ENCODE data around the gene PSMB1. TPM values are rescaled to one million over a fixed set of nuclear protein-coding genes. Genes with fewer than 3 reads are reported as not detected.

Gene PSMB1
- total RNA-seq, 4 donors from 2014 or later = 213 to 271 (median 237) TPM

DNA sequence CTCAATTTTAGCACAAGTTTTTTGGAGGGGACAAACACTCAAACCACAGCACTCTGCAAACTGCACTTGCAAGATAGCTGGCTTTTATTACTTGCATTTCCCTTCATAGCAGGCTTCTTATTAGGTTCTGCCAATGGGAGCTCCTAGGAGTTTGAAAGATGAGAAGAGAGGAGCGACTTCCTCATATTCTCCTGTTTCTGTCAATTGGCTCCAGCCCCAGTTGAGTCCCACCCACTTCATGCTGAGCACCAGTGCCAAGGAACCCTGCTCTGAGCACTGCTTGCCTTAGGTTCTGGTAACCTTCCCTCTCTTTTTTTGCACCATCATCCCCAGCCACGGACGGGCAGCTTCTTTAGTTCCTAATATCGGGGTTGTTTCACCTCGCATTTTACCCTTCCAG lies 67.9 kb downstream of the PSMB1 start:
- no peak for ATAC-seq
- no peaks in the 10 kb centered on the region for H3K27me3 ChIP-seq
- 74 to 78% methylated on average over 5 of the region's 5 CpGs for WGBS, 2 donors (ENCODE audit: low coverage in 1 of 2)
- TF ChIP-seq POLR2AphosphoS5 (IDR thresholded peaks at IDR 0.05) = no peak
- no peak for TF ChIP-seq CTCF (IDR thresholded peaks at IDR 0.05)
- no peak for TF ChIP-seq EP300 (IDR thresholded peaks at IDR 0.05)
- no peak for TF ChIP-seq POLR2A (IDR thresholded peaks at IDR 0.05)
- no peak overlapping the region for H3K27ac ChIP-seq
- no peaks in the 10 kb centered on the region for H3K36me3 ChIP-seq
- no peak overlapping the region for H3K4me3 ChIP-seq
- H3K4me1 ChIP-seq = peaks cover 0 to 4% (median 0%) of the 10 kb centered on the region in 3 donors
- H3K9me3 ChIP-seq = peaks cover 0 to 3% (median 0%) of the 10 kb centered on the region in 3 donors

Other genes with a start within 250 kb of the PSMB1 start
- gene FAM120B, start 246.5 kb downstream of the PSMB1 start, total RNA-seq = 10 to 100 TPM; 24.6 to 40.3 (median 31.9) TPM
- gene TBP, start 1.1 kb upstream of the PSMB1 start, total RNA-seq = 10 to 100 TPM; 12.1 to 21.8 (median 14.8) TPM
- 10 to 100 TPM; 52.0 to 59.3 (median 56.1) TPM for gene PDCD2, start 31.3 kb upstream of the PSMB1 start, total RNA-seq